Suprapubic skin (tissue), 4 donors: ENCODE data around the gene UVRAG.

Experiments
- POLR2A ChIP-seq, 2 donors: fragments of 450-650 bp; IDR thresholded peaks; one replicate each; pipeline ENCODE4 v1.6.1; 2017; ENCODE audit warnings: antibody characterized with exemption in 2 of 2, mild to moderate bottlenecking in 2 of 2, moderate library complexity in 2 of 2
- POLR2AphosphoS5 ChIP-seq, 3 donors: sonication (generic); formaldehyde crosslinking; IDR thresholded peaks; one replicate each; pipeline ENCODE4 v1.6.1; 2017; ENCODE audit warnings: antibody characterized with exemption in 3 of 3
- TF ChIP-seq, protein P1 (sequence below), 2 donors: fragments of 200-600 bp in 1 of 2; fragments of 450-650 bp in 1 of 2; sonication (generic) in 1 of 2; IDR thresholded peaks; one replicate each; pipeline ENCODE4 v1.5.1; 2016 to 2019; ENCODE audit warnings: antibody characterized with exemption in 2 of 2, mild to moderate bottlenecking in 1 of 2, moderate library complexity in 1 of 2

DNA sequence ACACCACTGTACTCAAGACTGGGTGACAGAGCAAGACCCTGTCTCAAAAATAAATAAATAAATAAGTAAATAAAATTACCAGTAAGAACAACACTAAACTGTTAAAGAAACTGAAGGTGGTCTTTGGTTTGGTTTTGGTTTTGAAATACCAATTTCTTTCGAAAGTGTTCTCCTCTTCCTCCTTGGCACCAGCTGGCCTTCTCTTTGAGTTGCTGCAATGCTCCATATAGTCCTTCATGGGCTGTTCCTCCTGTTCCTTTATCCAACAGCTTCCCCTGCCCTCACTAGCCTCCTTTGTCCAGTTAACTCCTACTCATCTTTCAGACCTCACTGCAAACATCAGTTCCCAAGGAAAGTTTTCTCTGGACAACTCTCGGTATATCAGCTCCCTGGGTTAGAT is 5.0 kb upstream of the UVRAG start:
- no peak for TF ChIP-seq POLR2A (IDR thresholded peaks at IDR 0.05)
- no peak for TF ChIP-seq POLR2AphosphoS5 (IDR thresholded peaks at IDR 0.05)
- TF ChIP-seq, protein P1, sequence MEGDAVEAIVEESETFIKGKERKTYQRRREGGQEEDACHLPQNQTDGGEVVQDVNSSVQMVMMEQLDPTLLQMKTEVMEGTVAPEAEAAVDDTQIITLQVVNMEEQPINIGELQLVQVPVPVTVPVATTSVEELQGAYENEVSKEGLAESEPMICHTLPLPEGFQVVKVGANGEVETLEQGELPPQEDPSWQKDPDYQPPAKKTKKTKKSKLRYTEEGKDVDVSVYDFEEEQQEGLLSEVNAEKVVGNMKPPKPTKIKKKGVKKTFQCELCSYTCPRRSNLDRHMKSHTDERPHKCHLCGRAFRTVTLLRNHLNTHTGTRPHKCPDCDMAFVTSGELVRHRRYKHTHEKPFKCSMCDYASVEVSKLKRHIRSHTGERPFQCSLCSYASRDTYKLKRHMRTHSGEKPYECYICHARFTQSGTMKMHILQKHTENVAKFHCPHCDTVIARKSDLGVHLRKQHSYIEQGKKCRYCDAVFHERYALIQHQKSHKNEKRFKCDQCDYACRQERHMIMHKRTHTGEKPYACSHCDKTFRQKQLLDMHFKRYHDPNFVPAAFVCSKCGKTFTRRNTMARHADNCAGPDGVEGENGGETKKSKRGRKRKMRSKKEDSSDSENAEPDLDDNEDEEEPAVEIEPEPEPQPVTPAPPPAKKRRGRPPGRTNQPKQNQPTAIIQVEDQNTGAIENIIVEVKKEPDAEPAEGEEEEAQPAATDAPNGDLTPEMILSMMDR (IDR thresholded peaks at IDR 0.05), result no peak
